GM21381 (cell line): ENCODE results near the gene ZNF415.
"Not testable (repeated sequence)": the region's sequence is repeated elsewhere in the genome, so short reads cannot be mapped to it uniquely, and the experiment has no call there.

Experiments
- ATAC-seq: cut with Tn5 transposase; IDR thresholded peaks from one replicate; pipeline ENCODE4 v1.9.1; 2021; ENCODE audit warnings: mild to moderate bottlenecking, moderate library complexity; ENCODE audit not compliant: unreplicated experiment

ZNF415 gene

GRCh38 chr19:53132141-53132991 is at the start of gene ZNF415:
ZNF415 (minus strand) TSS chr19:53132910; CDS start chr19:53122676, 10,234 bp downstream.
- no peak for ATAC-seq

DNA sequence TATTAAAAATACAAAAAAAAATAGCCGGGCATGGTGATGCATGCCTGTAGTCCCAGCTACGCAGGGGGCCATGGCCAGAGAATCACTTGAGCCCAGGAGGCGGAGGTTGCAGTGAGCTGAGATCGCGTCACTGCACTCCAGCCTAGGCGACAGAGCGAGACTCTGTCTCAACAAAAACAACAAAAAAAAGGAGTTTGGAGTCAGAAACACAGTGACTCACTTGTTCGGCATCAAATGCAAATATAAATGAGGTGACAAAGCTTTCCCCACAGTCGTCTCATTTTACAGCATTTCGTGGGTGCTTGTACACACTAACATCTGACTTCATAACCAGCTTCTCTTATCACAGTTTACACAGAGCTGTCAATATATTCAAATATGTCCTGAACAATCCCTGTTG is 49.5 kb upstream of the ZNF415 start:
- ATAC-seq = no peak

DNA sequence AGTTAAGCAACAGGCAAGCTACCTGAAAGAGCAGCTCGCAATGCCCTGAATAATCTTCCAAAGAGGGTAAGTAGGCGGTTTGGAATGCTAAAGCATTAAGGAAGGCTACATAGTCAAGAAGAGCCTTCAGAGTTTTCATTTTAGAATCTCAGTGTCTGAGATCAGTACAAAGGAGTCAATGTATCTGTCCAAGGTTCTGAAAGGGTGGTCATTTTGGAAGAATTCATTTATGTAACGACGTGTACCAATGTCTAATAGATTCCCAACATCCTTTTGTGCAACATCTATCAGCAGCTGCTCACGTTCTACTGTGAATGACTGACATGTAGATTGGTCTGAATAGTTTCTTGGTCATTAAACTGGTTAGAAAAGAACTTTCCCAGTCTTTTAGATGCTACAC is 45.3 kb upstream of the ZNF415 start:
- ATAC-seq = no peak

GRCh38 chr19:53172889-53173288 is 40.2 kb upstream of the ZNF415 start:
- ATAC-seq = no peak

DNA sequence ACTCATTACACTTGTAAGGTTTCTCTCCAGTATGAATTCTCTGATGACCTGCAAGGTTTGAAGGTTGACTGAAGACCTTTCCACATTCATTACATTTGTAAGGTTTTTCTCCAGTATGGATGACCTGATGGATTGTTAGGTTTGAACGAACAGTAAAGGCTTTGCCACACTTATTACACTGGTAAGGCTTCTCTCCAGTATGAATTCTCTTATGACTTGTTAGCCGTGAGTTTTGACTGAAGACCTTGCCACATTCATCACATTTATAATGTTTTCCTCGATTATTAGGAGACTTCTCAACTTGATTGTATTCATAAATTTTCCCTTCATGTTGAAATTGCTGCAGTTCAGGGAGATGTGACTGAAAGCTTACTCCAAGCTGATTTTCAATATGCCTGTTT is 33.0 kb upstream of the ZNF415 start:
- ATAC-seq = no peak

DNA sequence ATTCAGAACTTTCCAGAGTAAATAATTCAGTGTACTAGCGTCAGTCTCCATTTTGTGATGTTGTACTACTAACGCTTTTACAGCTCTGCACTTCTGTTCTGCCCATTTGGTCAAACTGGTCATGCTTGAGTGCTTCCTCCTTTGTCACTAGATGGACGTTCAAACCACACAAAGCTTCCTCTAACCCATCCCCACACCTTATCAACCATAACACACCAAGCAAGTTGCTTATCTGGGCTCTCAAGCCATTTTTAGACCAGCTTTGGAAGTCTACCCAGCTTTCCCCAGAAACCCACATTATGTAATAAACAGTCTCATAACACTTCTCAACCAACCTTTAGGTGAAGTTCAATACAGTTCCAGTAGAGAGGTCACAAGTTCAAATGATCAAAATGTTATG is 28.4 kb upstream of the ZNF415 start:
- ATAC-seq = no peak

DNA sequence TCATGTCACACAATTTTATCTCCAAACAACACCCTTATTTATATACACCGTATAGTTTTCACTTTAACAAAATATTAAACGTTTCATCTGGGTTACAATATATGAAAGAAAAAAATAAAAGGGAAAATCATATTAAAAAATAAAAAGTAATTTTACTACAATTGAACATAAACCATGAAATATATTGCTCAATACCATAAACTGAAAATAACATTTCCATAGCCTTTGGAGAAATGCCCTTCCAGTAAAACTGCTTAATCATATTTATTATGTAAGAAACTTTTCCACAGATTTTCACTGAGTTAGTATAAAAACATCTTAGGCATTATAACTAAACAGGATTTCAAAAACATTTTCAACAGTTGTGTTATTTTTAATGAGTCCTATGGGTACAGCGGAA is 27.6 kb upstream of the ZNF415 start:
- ATAC-seq = no peak

GRCh38 chr19:53158119-53158656 is 25.5 kb upstream of the ZNF415 start:
- no peak for ATAC-seq

DNA sequence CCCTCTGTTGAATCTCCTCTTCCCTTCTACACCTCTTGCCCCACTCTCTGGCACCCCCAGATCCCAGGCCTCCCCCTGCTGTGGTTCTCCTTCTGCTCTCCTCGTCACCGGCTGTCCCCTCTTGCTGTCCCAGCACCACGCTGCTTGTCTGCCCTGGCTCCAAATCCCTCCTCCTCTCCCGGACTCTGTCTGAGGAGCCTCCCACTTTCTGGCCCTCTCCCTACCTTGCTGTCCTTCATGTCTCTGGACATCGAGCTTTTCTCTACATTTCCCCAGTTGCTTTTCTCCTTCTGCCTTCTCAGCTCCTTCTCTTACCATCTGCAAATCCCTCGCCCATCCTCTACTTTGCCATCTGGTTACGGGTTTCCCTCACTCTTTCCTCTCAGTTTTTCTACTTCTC is 24.9 kb upstream of the ZNF415 start:
- no peak for ATAC-seq

DNA sequence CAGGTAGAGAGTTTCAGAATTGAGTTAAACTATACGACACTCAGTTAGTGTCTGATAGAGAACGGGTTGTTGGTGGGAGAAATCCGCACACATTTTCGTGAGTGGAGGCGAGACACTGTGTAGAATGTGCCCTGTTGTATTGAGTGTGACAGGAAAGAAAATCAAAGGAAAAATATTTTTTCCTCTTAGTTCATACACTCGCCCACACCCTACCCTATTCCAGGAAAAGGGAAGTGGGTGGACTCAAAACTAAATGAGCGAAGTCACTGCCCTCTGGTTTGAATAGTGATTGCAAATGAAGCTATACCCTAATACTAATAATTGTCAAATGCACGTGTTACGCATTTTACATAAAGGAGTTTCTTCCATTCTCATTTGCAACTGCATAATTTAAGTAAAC is 24.1 kb upstream of the ZNF415 start:
- no peak for ATAC-seq

- ATAC-seq = no peak
Measured at GRCh38 chr19:53147645-53148044, 14.9 kb upstream of the ZNF415 start.

DNA sequence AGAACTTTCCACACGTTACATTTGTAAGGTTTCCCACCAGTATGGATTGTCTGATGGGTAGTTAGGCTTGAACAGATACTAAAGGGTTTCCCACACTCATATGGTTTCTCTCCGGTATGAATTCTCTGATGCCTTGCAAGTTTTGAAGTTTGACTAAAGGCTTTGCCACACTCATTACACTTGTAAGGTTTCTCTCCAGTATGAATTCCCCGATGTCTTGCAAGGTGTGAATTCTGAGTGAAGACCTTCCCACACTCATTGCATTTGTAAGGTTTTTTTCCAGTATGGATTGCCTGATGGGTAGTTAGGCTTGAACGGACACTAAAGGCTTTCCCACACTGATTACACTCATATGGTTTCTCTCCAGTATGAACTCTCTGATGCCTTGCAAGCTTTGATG is 7.6 kb upstream of the ZNF415 start:
- ATAC-seq = no peak

DNA sequence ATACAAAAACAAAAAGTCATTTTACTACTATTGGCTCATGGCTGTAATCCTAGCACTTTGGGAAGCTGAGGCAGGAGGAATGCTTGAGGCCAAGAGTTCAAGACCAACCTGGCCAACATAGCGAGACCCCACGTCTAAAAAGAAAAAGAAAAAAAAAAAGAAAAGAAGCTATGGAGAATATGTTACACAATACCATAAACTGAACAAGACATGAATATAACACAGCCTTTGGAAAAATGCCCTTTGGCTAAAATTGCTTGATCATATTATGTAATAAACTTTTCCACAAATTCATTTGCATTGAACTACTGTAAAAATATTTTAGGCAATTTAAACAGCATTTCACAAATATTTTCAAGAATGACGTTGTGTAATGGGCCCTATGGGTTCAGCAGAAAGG is 3.7 kb upstream of the ZNF415 start:
- no peak for ATAC-seq

GRCh38 chr19:53131727-53132126 is 983 bp downstream of the ZNF415 start:
- ATAC-seq = no peak

DNA sequence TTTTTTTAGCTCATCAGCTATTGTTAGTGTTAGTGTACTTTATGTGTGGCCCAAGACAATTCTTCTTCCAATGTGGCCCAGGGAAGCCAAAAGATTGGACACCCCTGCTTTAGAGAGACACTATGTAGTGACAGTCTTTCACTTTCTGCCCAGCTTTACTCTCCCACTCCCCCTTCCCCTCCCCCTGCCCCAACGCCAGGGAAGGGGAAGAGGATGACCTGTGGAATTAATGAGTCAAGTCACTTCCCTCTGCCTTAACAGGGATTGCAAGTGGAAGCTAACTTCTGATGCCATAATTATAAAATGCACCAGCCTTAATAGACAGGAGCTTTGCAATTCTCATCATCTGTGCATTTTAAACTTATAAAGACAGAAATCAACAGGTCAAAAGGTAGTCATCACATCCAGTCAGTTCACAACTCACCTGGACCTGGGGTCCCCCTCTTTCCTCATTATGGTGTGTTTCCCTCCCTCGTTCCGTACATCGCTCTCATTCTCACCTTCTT is 1.6 kb downstream of the ZNF415 start:
- ATAC-seq = no peak

DNA sequence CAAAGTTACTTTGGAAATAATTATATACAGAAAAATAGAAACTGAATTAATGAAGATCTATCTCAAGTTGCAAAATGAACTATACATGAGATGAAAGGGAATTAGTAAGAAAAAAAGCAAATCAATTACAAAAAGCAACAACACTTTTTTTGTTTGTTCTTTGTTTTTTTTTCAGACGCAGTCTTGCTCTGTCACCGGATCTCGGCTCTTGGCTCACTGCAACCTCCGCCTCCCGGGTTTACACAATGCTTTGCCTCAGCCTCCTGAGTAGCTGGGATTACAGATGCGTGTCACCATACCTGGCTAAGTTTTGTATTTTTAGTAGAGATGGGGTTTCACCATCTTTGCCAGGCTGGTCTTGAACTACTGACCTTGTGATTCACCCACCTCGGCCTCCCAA is 2.2 kb downstream of the ZNF415 start:
- ATAC-seq = no peak

GRCh38 chr19:53126733-53127526 is 5.8 kb downstream of the ZNF415 start:
- ATAC-seq = not testable (repeated sequence)

DNA sequence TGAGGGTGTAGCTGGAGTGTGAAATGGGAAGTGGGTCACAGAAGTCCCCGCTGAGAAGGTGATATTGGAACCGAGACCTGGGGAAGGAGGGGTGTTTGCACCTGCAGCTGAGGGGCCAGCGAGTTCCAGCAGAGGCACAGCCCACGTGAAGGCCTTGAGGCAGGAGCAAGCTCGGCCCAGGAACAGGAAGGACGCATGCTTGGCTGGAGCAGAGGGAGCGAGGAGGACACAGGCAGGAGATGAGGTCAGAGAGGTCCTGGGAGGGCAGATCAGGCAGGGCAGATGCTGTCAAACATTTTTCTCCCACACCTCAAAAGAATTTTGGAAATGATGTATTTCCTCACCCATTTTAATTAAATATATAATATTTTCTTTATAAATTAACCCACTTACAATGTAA is 9.3 kb downstream of the ZNF415 start:
- no peak for ATAC-seq

DNA sequence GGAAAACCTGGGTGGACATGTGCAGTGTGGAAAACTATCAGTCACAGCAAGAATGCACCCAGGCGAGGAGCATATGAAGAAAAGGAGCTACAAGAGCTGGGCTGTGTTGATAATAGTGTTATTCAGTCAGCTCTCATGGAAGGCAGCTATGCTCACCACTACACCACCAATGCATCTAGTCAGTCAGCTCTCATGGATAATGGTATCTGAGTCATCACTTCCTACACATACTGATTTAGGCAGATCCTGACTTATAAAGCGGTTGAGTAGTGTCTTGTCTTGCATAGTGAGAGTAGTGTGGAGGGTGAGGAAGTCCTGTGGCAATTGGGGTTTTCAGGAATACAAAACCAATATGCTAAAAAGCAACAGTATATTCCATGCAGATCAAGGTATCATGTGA is 20.4 kb downstream of the ZNF415 start:
- ATAC-seq = no peak

GRCh38 chr19:53109527-53109926 is 23.2 kb downstream of the ZNF415 start:
- no peak for ATAC-seq
